GM18520 (cell line): ENCODE measurements around the gene VPS13C.

Experiments
- ATAC-seq: cut with Tn5 transposase; IDR thresholded peaks from one replicate; pipeline ENCODE4 v1.9.1; 2021; ENCODE audit not compliant: unreplicated experiment

VPS13C gene

DNA sequence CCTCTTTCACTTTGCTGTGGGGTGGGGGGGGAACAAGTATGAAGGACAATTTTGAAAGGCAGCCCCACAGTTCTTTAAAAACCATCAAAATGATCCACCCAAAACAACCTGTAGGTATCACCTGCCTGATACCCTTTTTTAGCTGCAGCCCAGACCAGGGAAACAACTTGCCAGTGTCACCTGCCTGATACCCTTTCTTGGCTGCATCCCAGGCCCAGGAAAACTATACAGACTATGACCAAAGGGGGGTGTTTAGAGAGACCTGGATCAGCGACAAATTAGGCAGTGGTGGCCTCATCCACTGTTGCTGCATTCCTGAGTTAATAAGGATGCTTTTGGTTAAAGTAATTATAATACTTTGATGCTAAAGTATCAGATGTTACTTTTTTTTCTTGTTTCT is 122.0 kb downstream of the VPS13C start:
- no peak for ATAC-seq

DNA sequence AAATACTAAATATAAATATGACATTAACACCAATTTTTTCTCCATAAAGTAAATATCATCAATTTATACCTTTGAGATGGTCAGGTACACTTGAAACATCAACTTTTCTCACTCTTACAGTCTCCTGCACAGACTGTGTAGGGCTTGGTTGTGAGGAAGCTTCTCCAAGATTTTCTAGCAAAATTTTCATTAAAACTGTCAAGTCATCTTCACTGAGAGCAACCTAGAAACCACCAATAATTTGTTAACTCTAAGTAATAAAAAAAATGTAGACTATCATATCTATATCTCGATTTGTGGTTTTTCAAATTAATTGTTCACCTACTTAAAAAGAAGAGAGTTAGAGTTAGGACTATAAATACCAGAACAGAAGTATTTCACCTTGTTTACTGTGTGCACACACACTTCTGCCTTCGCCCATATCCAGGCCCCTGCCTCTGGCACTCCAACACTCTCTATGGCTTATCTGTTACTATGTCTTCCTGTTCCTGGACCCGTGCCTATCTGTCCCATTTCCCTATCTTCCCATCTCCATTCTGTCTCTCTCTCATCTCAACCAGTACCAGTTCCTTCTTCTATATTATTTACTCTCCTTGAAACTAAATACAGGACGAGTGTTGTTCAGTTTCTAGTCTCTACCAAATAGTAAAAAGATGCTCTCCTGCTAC is 123.6 kb downstream of the VPS13C start:
- ATAC-seq, result no peak

DNA sequence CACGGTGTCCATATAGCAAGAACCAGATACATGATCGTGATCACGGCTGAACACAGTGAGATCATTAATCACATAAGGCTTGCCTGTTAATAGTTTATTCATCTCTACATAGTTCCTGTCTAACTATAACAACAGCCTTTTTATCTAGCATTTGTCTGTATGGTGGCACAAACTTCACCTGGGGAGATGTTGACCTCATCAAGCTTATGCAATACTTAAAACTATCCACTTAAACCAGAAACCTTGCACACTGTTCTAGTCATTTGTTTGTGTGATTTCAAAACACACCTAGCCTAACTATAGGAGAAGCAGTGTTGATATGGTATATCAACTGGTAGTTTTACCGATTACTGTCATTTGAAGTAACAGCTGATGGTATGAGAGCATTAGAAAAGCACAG is 124.8 kb downstream of the VPS13C start:
- ATAC-seq, result no peak

DNA sequence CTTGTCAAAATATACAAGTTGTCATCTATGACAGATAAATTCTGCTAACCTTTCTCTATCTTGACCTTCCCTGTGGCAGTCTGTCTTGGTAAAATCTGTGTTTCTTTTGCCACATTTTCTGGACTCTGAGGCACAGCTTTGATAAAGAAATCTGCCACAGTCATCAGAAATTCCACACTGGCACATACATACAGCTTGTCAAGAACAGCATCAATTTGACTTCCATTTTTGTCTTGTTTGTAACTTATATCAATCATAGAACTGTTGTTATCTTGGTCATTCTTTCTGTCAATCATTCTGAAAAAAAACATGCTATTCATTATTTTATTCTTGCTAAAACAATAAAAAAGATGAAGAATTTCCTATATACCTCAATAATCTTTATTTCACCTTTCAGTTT is 130.8 kb downstream of the VPS13C start:
- ATAC-seq, result no peak

DNA sequence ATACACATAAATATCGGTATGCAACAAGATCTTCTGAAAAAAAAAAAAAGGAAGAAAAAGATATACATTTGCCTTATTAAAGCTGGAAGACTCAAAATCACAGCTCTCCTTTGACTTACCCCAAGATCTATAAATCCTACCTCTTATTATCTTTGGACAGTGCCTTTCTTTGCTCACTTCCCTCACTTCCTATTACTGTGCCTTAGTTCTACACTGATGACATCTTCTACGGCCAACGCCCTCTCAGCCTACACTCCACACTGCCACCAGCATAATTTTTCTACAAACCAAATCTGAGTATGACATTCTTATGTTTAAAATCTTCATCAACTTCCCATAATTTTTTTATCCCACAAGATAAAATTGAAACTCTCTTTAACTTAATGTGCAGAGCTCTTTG is 137.1 kb downstream of the VPS13C start:
- ATAC-seq, result no peak

DNA sequence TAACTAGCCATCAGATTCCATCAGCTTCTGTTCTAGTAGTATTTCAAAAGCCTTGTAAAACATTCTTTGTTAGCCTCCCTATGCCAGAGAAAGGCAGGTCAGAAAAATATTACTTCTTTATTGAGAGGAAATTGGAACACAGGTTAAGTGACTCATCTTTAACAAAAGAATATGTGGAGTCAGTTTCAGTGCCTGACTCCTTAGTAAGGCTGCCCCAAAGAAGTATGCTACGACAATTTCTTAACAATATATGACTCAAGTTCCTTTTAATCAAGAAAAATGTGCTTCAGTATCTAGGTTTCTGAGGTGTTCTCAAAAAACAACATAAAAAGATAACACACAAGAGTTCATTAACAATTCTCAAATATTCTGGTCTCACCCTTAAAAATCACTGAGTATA is 139.2 kb downstream of the VPS13C start:
- no peak for ATAC-seq

DNA sequence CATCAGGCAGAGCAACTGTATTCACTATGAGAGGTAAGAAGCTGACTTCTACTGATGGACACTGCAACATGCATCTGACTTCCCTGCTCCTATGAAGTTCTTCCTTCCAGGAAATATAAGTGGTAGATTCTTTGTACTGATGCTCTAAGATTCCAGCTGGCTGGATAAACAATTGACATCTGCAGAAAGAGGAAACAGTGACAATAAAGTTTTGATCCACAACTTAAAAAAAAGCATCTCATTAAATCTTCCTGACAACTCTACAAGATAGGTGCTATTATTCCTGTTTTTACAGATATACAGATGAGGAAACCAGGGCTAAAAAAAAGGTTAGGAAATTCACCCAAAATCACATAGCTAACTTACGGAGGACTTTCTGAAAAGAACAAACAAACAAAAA is 142.8 kb downstream of the VPS13C start:
- ATAC-seq, result no peak

DNA sequence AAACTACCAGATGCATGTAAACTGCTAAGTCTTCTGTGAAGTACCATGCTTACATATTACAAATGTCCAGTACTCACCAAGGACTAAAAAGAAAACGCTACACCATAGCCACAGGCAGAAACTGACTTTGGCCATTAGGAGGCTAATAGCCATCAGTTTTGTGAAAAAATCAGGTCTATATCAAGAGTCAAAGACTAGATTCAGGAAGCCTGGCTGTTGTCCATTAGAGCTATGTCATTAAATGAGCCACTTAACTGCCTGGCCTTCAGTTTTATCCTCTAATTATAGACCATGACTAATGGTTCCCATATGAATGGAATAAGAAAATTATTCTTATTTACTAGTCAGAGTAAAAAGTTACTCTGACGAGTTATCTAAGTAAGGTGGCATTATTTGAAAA is 144.1 kb downstream of the VPS13C start:
- no peak for ATAC-seq

DNA sequence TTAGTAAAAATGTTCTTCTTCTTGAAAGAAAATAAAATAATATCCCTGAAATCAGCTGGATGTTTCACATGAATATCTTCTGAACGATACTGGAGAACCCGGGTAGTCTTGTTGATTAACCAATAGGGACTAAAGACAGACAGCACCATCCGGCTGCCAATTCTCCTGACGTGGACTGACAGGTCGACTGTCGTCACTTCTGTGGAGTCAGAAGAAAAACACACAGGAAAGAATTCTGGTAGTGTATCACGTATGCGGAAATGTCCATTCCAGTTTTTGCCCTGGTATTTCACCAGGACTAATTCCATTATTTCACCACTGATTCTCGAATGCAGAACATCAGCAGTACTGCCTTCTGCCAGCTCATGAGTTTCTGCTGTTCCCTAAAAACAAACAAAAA is 144.6 kb downstream of the VPS13C start:
- no peak for ATAC-seq

DNA sequence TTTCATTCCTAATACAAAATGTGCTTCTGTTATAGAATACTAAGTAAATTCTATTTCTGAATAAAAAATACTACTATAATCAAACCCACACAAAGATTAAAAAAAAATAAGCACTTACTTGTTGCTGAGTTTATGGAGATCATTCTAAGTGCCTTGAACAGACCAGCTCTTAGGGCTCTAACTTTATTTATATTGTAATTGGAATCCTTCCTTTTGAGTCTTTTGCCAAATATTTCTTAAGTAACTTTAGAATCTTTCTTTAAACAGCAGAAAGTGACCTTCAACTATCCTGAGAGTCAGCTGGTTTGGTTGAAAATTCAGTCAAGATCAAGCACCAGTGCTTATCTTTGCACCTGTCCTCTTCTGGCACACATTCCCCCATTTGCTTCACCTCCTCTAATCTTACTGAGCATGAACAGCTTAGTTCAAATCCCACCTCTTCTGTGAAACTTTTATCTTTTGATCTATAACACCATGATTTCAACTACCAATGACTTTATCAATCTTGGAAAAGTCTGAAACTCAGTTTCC is 149.3 kb downstream of the VPS13C start:
- no peak for ATAC-seq

DNA sequence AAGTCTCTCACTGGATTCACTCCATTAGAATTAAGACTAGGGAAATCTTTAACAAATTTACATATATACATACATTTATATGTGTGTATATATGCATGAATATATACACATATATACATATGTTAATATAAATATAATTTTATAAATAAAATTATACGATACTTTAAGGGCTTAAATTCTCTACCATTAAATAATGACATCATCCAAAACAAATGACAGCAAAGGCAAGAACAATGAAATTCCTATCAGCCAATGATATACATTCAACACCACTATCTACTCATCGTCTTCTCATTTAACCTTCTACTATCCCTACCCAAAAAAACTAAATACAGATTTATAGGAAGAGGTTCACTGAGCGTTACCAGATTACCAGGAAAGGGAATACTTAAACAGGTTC is 152.0 kb downstream of the VPS13C start:
- ATAC-seq, result no peak

DNA sequence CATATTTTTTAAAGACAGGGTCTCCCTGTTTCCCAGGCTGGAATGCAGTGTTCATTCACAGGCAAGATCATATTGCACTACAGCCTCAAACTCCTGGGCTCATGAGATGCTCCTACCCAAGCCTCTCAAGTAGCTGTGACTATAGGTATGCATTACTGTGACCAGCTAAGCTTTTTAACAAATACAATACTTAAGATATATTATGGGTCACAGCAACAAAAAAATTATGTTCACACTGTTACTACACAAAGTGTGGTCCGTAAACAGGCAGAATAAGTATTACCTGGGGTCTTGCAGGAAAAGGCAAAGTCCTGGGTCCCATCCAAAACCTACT is 152.5 kb downstream of the VPS13C start:
- no peak for ATAC-seq

DNA sequence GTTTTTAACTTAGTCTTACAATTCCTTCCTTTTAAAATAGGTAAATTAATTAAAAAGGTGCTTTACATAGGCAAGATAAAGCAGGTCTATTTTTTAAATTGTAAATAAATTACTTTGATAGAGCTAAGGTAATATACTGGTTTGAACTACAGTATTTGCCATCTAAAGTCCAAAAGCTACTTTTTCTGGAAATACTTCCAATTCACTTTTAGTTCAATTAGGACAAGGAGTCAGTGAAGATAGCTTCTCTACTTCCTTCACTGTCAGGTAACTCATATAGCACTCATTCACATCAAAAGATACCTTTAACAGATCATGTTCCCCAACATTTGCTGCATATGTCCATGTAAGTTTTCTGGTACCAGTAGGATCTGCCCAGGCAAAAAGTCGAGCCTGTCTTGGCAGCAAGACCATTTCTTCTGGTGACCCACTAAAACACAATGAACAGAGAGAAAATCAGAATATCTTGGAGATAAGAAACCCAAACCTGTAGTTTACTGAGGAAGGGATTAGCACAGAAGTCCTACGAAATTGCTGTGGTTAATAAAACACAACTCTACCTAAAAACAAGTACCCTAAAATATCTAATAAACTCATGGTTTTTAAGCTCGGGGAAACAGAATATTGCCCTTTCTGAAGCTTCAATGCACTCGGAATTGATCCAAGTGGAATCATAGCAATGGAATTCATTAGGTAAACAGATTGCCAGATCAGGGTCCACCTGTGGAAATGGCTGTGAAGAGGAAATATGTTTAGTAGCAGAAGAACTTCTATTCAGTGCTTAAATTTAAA is 153.1 kb downstream of the VPS13C start:
- no peak for ATAC-seq

DNA sequence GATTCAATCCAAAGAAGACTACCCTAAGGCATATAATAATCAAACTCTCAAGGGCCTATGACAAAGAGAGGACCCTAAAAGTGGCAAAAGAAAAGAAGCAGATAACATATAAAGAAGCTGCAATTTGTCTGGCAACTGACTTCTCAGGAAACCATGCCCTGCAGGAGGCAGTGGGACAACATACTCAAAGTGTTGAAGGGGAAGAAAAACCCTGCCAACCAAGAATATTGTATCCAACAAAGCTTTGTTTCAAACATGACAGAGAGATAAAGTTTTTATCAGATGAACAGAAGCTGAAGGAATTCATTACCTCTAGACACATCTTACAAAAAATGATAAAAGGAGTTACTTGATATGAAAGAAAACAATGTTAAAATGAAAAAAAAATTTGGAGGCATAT is 167.1 kb downstream of the VPS13C start:
- no peak for ATAC-seq

DNA sequence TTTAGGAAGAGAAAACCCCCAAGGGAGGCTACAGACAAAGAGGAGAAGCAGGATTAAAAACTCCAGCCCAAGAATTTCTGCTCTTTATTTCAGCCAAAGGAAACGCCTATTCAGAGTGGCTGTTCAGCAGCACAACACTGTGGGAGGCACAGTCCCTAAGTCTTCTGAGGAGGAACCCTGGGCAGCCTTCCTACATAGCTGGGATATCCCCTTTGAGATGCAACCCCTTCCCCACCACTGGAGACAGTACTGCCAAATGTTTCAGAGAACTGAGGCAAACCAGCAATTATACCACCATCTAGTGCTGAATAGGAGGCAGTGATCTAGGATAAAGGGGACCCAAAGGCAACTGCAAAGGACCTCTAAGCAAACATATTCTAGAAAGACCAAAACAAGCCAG is 168.1 kb downstream of the VPS13C start:
- ATAC-seq, result no peak

DNA sequence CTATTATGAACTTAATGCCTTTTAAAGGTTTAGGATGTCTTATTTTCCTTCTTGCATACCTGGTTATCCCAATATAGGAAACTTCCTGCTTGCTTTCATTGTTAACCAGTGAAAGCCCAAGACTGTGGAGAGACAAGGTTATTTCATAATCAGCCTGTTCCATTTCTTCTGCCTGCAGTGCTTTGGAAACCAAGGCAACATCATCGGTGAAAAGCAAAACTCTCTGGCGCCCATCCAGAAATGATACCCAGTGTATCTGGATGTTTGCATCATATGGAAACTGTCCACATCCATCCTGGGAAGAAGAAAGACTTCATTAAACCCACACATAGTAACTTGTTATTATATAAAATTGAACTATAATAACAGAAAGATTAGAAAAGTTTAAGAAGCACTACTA is 170.1 kb downstream of the VPS13C start:
- ATAC-seq, result no peak

DNA sequence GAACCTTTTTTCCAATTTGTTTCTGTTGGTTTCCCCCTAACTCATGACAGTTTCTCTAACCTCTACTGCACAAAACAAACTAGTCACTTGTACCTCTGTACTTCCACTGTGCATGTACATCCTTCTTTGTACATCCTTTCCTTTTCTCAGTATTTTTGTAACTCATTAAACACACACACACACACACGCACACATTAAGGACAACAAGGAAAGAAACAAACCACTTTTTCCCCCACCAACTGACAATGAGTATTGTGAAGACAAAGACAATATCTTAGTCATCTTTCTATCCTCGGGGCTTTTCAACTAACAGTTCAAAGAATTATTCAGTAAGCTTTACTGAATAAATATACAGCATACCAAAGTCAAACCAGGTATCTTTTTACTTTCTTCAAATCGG is 170.5 kb downstream of the VPS13C start:
- ATAC-seq, result no peak

DNA sequence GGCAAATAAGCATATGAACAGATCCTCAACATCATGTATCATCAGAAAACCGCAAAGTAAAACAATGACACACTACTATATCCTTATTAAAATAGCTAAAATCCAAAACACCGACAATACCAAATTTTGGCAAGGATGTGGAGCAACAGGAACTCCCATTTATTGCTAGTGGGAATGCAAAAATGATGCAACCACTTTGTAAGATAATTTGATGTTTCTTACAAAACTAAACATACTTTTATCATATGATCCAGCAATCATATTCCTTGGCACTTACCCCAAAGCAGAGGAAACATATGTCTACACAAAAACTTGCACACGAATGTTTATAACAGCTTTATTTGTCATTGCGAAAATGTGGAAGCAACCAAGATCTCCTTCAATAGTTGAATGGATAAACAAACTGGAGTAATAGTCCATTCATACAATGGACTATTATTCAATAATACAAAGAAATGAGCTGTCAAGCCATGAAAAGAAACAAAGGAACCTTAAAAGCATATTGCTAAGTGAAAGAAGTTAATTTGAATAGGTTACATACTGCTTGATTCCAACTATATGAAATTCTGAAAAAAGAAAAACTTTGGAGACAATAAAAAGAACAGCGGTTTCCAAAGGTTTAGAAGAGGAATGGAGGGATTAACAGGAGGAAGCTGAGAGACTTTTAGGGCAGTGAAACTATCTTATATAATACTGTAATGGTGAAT is 172.0 kb downstream of the VPS13C start:
- ATAC-seq, result no peak

DNA sequence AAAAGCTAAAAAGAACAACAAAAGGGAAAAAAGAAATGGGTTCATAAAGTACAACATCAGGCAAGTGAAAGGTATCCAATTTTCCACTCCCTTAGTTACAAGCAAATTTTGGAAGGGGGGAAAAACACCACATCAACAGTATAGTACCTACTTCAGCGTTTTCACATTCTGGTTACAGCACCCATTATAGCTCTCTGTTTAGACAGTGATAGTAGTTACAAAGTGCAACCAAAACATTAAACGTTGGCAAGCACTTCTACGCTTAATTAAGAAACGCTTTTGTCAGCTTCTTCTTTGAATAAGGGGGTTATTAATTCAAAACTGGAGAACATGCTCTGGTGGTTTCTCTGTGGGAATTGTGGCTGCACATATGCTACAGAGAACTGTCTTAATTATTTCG is 180.2 kb downstream of the VPS13C start:
- no peak for ATAC-seq

DNA sequence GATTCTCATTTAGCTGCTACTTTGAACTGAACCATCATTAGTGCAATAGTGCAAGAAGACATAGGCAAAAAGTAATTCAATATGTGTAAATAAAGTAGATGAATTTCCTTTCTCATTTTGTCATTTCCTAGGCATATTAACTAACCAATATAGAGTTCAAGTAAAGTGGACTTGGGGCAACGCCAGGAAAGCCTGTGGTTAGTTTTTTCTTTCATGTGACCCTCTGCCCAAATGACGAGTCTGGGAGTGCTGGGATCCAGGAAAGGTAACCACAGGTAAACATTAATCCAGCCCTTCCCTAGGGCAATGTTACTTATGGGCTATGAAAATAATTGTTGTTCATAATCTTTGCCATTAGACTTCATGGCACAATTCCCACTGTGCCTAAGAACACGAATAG is 181.0 kb downstream of the VPS13C start:
- ATAC-seq, result no peak

DNA sequence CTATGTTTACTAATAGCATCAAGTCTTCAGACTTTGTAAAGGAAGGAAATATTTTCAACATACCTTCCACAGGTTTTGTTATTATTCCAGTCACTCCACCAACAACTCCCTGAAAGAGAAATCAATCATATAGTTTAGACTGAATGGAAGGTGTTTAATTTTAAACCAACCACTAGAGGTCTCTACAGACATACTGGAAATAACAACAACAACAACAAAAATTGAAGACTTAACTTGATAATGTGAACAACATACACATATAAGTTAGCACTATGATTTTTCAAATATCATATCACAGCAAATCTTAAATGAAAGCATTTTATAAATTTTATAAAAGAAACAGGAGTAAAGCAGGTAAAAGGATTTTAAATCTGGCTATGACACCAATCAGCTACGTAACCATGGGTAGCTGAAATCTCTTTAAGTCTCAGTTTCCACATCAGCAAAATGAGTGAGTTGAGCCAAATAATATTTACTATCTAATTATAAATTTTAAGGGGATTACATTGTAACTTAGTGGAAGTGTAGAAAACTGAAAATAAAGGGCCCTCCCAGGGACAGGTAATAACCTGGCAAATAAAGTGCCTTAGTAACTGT is 188.2 kb downstream of the VPS13C start:
- ATAC-seq, result no peak

DNA sequence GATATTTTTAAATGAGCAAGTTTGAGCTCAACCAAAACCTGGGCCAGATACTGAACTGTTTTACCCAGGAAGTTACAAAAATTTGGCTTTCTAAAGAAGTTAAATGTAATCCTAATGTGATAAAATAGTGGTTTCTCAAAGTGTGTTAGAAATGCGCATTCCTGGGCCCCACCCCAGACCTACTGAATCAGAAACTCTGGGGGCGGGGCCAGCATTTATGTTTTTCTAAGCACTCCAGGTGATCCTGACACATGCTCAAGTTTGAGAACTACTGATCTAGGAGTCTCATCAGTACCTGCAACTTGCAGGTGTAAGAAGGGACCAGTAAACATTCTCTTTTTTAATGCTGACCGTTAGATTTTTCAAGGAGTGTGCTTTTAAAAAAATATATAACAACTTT is 190.6 kb downstream of the VPS13C start:
- ATAC-seq, result no peak
